ENCODE measurements around the gene CSNK1D. TPM values are rescaled to one million over a fixed set of nuclear protein-coding genes. Genes with fewer than 3 reads are reported as not detected.

CSNK1D gene
- total RNA-seq, 1 experiment from 2014 or later: 191 TPM

DNA sequence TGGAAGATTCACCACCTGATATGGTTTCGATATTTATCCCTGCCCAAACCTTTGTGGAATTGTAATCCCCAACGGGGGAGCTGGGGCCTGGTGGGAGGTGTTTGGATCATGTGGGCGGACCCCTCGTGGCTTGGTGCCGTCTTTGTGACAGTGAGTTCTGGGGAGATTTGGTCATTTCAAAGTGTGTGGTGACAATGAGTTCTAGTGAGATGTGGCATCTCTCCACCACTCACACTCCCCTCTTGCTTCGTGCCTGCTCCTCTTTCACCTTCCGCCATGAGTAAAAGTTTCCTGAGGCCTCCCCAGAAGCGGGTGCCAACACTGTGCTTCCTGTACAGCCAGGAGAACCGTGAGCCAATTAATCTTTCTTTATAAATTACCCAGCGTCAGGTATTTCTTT is 70.5 kb downstream of the CSNK1D start:
- peaks cover 35% of the 10 kb centered on the region for H3K36me3 Mint-ChIP-seq (ENCODE audit: insufficient read depth, unreplicated experiment)
- CTCF ChIA-PET: interaction anchor here (0.5 to 1.0 kb wide), 2 partner anchors 25 to 111 kb away, joined by 3 read pairs; no protein-coding TSS in a partner anchor
- BruUV-seq (replicated peaks): no TSS peak

DNA sequence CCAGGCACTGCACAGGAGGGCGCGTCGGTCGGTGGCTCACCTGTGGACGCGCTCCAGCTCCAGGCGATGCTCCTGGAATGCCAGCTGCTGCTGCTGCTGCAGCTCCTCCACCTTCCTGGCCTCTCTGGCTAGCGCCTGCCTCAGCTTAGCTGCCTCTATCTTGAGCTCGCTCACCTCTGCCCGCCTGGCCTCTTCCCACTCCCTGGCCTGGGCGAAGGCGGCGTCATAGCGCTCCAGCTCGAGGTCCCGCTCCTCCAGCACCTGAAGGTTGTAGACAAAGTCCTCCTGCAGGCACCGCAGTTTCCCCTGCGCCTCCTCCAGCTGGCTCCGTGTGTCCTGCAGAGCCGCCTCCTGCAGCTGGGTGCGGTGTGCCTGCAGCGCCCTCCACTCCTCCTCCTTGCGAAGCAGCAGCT is 72.0 kb downstream of the CSNK1D start:
- CTCF ChIA-PET: no interaction called here
- TF ChIP-seq, protein P1, sequence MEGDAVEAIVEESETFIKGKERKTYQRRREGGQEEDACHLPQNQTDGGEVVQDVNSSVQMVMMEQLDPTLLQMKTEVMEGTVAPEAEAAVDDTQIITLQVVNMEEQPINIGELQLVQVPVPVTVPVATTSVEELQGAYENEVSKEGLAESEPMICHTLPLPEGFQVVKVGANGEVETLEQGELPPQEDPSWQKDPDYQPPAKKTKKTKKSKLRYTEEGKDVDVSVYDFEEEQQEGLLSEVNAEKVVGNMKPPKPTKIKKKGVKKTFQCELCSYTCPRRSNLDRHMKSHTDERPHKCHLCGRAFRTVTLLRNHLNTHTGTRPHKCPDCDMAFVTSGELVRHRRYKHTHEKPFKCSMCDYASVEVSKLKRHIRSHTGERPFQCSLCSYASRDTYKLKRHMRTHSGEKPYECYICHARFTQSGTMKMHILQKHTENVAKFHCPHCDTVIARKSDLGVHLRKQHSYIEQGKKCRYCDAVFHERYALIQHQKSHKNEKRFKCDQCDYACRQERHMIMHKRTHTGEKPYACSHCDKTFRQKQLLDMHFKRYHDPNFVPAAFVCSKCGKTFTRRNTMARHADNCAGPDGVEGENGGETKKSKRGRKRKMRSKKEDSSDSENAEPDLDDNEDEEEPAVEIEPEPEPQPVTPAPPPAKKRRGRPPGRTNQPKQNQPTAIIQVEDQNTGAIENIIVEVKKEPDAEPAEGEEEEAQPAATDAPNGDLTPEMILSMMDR (IDR thresholded peaks at IDR 0.05; ENCODE audit: unreplicated experiment): no peak
- Mint-ChIP-seq H3K4me1 (ENCODE audit: insufficient read depth, unreplicated experiment) (peaks cover 19% of the 10 kb centered on the region), H3K27ac (ENCODE audit: low read depth, unreplicated experiment) (no peak overlapping the region), H3K36me3 (ENCODE audit: insufficient read depth, unreplicated experiment) (peaks cover 45% of the 10 kb centered on the region), H3K27me3 (ENCODE audit: insufficient read depth, unreplicated experiment) (no peaks in the 10 kb centered on the region), H3K9me3 (ENCODE audit: unreplicated experiment) (no peaks in the 10 kb centered on the region), H3K4me3 (ENCODE audit: unreplicated experiment) (no peak overlapping the region)
- no TSS peak for BruUV-seq (replicated peaks)
- POLR2A ChIA-PET: interaction anchor here (0.7 to 0.8 kb wide), 2 partner anchors 28 to 55 kb away, joined by 3 to 4 read pairs; no protein-coding TSS in a partner anchor
- DNase-seq (ENCODE audit: unreplicated experiment): no peak
- intact Hi-C loops (cut with micrococcal nuclease): no loop called here

More for the DNA sequence above, 70.5 kb downstream of the CSNK1D start:
- H3K9me3 Mint-ChIP-seq (ENCODE audit: unreplicated experiment): no peaks in the 10 kb centered on the region
- H3K27ac Mint-ChIP-seq (ENCODE audit: low read depth, unreplicated experiment): no peak overlapping the region
- H3K4me1 Mint-ChIP-seq (ENCODE audit: insufficient read depth, unreplicated experiment): peaks cover 27% of the 10 kb centered on the region
- no peak for DNase-seq (ENCODE audit: unreplicated experiment)
- no peak overlapping the region for H3K4me3 Mint-ChIP-seq (ENCODE audit: unreplicated experiment)
- no peaks in the 10 kb centered on the region for H3K27me3 Mint-ChIP-seq (ENCODE audit: insufficient read depth, unreplicated experiment)
- intact Hi-C loops (cut with micrococcal nuclease): no loop called here
- TF ChIP-seq, protein P1 (IDR thresholded peaks at IDR 0.05; ENCODE audit: unreplicated experiment): no peak
- POLR2A ChIA-PET: interaction anchor here (0.7 to 0.9 kb wide), 2 partner anchors 39 to 495 kb away, joined by 3 read pairs; no protein-coding TSS in a partner anchor

DNA sequence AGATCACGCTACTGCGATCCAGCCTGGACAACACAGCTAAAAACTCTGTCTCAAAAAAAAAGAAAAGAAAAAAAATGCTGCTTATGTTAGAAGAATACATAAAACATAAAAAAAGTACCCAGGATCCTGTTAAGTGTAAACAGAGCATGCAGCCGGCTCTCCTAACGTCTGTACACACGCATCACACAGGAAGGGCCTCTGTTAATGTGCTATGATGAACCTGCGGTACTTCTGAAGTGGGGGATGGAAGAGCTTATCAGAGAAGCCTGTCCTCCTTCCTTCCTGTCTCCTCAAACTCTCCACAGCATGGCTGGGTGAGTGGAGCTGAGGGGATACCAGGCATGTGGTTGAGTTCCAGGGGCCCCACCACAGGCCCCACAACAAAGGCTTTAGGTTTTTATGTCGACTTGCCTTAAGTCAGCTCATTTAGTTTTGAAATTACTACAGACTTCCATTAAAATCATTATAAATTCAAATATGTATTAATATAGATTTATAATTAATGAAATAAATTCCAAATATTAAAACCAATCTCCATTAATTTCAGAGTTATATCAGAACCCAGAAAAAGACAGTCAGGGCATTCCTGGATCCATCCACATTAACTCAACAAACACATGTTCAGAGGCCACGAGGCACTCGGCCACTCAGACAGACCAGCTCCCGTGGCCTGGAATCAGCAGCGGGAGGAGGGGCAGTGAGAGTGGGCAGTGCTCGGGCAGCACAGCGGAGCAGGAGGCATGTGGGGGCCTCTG is 72.6 kb downstream of the CSNK1D start:
- no peak overlapping the region for H3K27ac Mint-ChIP-seq (ENCODE audit: low read depth, unreplicated experiment)
- peaks cover 13% of the 10 kb centered on the region for H3K4me1 Mint-ChIP-seq (ENCODE audit: insufficient read depth, unreplicated experiment)
- H3K36me3 Mint-ChIP-seq (ENCODE audit: insufficient read depth, unreplicated experiment): peaks cover 49% of the 10 kb centered on the region
- TF ChIP-seq, protein P1 (IDR thresholded peaks at IDR 0.05; ENCODE audit: unreplicated experiment): no peak
- H3K27me3 Mint-ChIP-seq (ENCODE audit: insufficient read depth, unreplicated experiment): no peaks in the 10 kb centered on the region
- H3K4me3 Mint-ChIP-seq (ENCODE audit: unreplicated experiment): no peak overlapping the region
- intact Hi-C loops (cut with micrococcal nuclease): no loop called here
- DNase-seq (ENCODE audit: unreplicated experiment): no peak
- BruUV-seq (replicated peaks): no TSS peak
- ChIA-PET CTCF (interaction anchor here (0.6 kb wide), 1 partner anchor 163 kb away, joined by 3 read pairs; the partner anchor contains the start of gene DCXR), POLR2A (interaction anchor here (0.6 to 0.8 kb wide), 3 partner anchors 28 to 166 kb away, joined by 3 to 4 read pairs (median 3); no protein-coding TSS in a partner anchor)
- H3K9me3 Mint-ChIP-seq (ENCODE audit: unreplicated experiment): no peaks in the 10 kb centered on the region

DNA sequence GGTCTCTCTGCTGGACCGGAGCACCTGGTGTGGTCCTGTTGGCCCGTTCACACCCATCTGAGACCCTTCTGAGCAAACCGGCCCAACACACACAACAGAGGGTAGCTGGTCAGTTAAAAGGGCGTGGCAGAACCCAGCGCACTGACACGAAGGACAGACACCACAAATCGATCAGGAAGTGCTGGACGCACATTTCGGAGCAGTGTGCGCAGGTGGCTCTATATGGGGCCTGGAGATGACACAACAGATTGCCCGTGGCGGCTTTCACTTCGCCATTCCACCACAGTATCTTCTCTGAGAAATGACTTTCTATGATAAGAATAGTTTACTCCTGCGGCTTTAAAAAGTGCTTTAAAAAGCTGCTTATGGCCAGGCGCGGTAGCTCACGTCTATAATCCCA is 73.4 kb downstream of the CSNK1D start:
- TF ChIP-seq, protein P1 (IDR thresholded peaks at IDR 0.05; ENCODE audit: unreplicated experiment): no peak
- H3K4me3 Mint-ChIP-seq (ENCODE audit: unreplicated experiment): no peak overlapping the region
- H3K36me3 Mint-ChIP-seq (ENCODE audit: insufficient read depth, unreplicated experiment): peaks cover 49% of the 10 kb centered on the region
- intact Hi-C loops (cut with micrococcal nuclease): no loop called here
- no peaks in the 10 kb centered on the region for H3K27me3 Mint-ChIP-seq (ENCODE audit: insufficient read depth, unreplicated experiment)
- POLR2A ChIA-PET: interaction anchor here (0.6 kb wide), 1 partner anchor 165 kb away, joined by 3 read pairs; no protein-coding TSS in a partner anchor
- no peak for DNase-seq (ENCODE audit: unreplicated experiment)
- no TSS peak for BruUV-seq (replicated peaks)
- H3K9me3 Mint-ChIP-seq (ENCODE audit: unreplicated experiment): no peaks in the 10 kb centered on the region
- no peak overlapping the region for H3K27ac Mint-ChIP-seq (ENCODE audit: low read depth, unreplicated experiment)
- H3K4me1 Mint-ChIP-seq (ENCODE audit: insufficient read depth, unreplicated experiment): peaks cover 6% of the 10 kb centered on the region
- CTCF ChIA-PET: no interaction called here
